Mesendoderm (in vitro differentiated cells): ENCODE measurements around the gene ABHD2.

Experiments
- DNase-seq: peaks from one replicate; pipeline ENCODE4 v3.0.0; 2013
- H2AK5ac ChIP-seq: 2 replicates; pipeline ENCODE4 v1.6.1; 2013; ENCODE audit warnings: low read length, inconsistent platforms
- H2BK120ac ChIP-seq: 2 replicates; pipeline ENCODE4 v1.6.1; 2013; ENCODE audit warnings: low read depth, mild to moderate bottlenecking, low read length, moderate library complexity, mixed read lengths
- H2BK15ac ChIP-seq: replicated peaks from 2 replicates; pipeline ENCODE4 v1.6.1; 2013; ENCODE audit warnings: low read depth, mild to moderate bottlenecking, moderate library complexity
- H2BK5ac ChIP-seq: 2 replicates; pipeline ENCODE4 v1.6.1; 2013; ENCODE audit warnings: low read length, inconsistent platforms
- H3K18ac ChIP-seq: 2 replicates; pipeline ENCODE4 v1.6.1; 2013; ENCODE audit warnings: mild to moderate bottlenecking, low read length, mixed read lengths
- H3K23ac ChIP-seq: one replicate; pipeline ENCODE4 v1.6.1; 2013; ENCODE audit warnings: low read length
- H3K27ac ChIP-seq: 2 replicates; pipeline ENCODE4 v1.5.1; 2013; ENCODE audit warnings: low read depth, mild to moderate bottlenecking, inconsistent platforms, low read length, moderate library complexity
- H3K27me3 ChIP-seq: 2 replicates; pipeline ENCODE4 v1.6.1; 2013; ENCODE audit warnings: low read length, control low read depth, mild to moderate bottlenecking, inconsistent platforms; ENCODE audit not compliant: insufficient read depth, poor library complexity
- H3K36me3 ChIP-seq: 2 replicates; pipeline ENCODE4 v1.6.1; 2013; ENCODE audit warnings: low read length, inconsistent platforms; ENCODE audit not compliant: control insufficient read depth, insufficient read depth
- H3K4ac ChIP-seq: one replicate; pipeline ENCODE4 v1.6.1; 2013; ENCODE audit warnings: low read depth, mild to moderate bottlenecking, low read length, moderate library complexity
- H3K4me1 ChIP-seq: 2 replicates; pipeline ENCODE4 v1.6.1; 2013; ENCODE audit warnings: low read depth, low read length, inconsistent platforms; ENCODE audit not compliant: control insufficient read depth
- H3K4me2 ChIP-seq: 2 replicates; pipeline ENCODE4 v1.6.1; 2013; ENCODE audit warnings: low read length
- H3K4me3 ChIP-seq: 2 replicates; pipeline ENCODE4 v1.5.1; 2013; ENCODE audit warnings: mild to moderate bottlenecking, low read length
- H3K56ac ChIP-seq: one replicate; pipeline ENCODE4 v1.6.1; 2013; ENCODE audit warnings: low read length
- H3K79me1 ChIP-seq: 2 replicates; pipeline ENCODE4 v1.6.1; 2013; ENCODE audit warnings: low read length, inconsistent platforms
- H3K79me2 ChIP-seq: 2 replicates; pipeline ENCODE4 v1.6.1; 2013; ENCODE audit warnings: mild to moderate bottlenecking, low read length; ENCODE audit not compliant: control insufficient read depth, insufficient read depth
- H3K9ac ChIP-seq: 2 replicates; pipeline ENCODE4 v1.6.1; 2013; ENCODE audit warnings: low read length, inconsistent platforms
- H4K5ac ChIP-seq: one replicate; pipeline ENCODE4 v1.6.1; 2013; ENCODE audit warnings: low read length
- H4K8ac ChIP-seq: one replicate; pipeline ENCODE4 v1.6.1; 2013; ENCODE audit warnings: low read depth, mild to moderate bottlenecking, control low read depth, low read length, moderate library complexity
- WGBS: extraction: QIAGEN DNeasy Blood & Tissue Kit; methylation state at CpG from one replicate; pipeline ENCODE4 v1.1.7; 2013; ENCODE audit warnings: low lambda C conversion rate, missing lambda C conversion rate; ENCODE audit not compliant: insufficient coverage; ENCODE audit errors: extremely low coverage; 5-methylcytosine and 5-hydroxymethylcytosine counted together

Gene ABHD2

DNA sequence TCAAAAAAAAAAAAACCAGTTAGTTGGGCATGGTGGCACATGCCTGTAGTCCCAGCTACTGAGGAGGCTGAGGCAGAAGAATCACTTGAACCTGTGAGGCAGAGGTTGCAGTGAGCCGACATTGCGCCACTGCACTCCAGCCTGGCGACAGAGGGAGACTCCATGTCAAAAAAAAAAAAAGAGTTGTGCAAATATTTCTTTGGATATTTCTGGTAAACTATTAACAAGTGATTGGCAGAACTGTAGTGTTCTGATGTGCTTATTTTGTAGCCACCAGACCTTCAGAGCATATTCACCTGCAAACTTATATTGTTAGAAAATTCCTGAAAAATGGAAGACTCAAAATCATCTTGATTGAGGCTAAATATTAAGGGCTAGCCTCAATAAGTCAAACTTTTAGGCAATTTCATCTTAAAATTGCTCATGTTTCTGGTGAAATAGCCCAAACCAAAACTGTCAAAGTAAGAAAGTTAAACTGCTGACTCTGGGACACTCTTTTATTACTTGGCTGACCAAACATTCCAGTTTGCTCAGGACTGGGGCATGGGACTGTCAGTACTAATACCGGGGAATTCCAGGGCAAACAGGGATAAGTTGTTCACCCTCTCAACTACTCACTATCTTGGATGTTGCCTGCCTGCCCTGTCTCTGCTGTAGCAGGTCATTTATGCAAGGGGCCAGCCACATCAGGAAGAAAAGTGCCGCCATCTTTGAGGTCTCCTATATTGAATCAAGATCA lies 37.0 kb downstream of the ABHD2 start:
- Histone ChIP-seq H3K79me1 (no peaks in the 10 kb centered on the region), H3K56ac (no peak overlapping the region), H3K27me3 (no peaks in the 10 kb centered on the region), H3K18ac (no peak overlapping the region), H3K36me3 (no peaks in the 10 kb centered on the region), H3K9ac (no peak overlapping the region), H3K4me3 (no peak overlapping the region), H4K5ac (no peak overlapping the region), H3K4ac (no peak overlapping the region), H2BK5ac (no peak overlapping the region), H2BK15ac (no peak overlapping the region), H3K23ac (no peak overlapping the region), H3K27ac (no peak overlapping the region), H3K79me2 (no peaks in the 10 kb centered on the region), H3K4me2 (no peak overlapping the region), H2BK120ac (no peak overlapping the region), H3K4me1 (no peaks in the 10 kb centered on the region), H4K8ac (no peak overlapping the region), H2AK5ac (no peak overlapping the region)
- WGBS: no CpG with 5 or more reads among the region's 5 CpGs
- DNase-seq: no peak

GRCh38 chr15:89126009-89126408 lies 37.8 kb downstream of the ABHD2 start:
- H3K4ac ChIP-seq: no peak overlapping the region
- H3K18ac ChIP-seq: no peak overlapping the region
- no peak overlapping the region for H4K8ac ChIP-seq
- WGBS: no CpG with 5 or more reads among the region's 6 CpGs
- H3K9ac ChIP-seq: no peak overlapping the region
- H4K5ac ChIP-seq: no peak overlapping the region
- no peak overlapping the region for H2BK120ac ChIP-seq
- H3K27ac ChIP-seq: no peak overlapping the region
- H3K79me1 ChIP-seq: no peaks in the 10 kb centered on the region
- H2BK5ac ChIP-seq: no peak overlapping the region
- no peaks in the 10 kb centered on the region for H3K27me3 ChIP-seq
- no peaks in the 10 kb centered on the region for H3K36me3 ChIP-seq
- no peak overlapping the region for H2BK15ac ChIP-seq
- H3K79me2 ChIP-seq: no peaks in the 10 kb centered on the region
- no peaks in the 10 kb centered on the region for H3K4me1 ChIP-seq
- no peak overlapping the region for H2AK5ac ChIP-seq
- no peak overlapping the region for H3K4me3 ChIP-seq
- H3K4me2 ChIP-seq: no peak overlapping the region
- H3K23ac ChIP-seq: no peak overlapping the region
- no peak overlapping the region for H3K56ac ChIP-seq
- DNase-seq: no peak

GRCh38 chr15:89127054-89127702 lies 38.9 kb downstream of the ABHD2 start:
- Histone ChIP-seq H3K9ac (no peak overlapping the region), H2BK120ac (no peak overlapping the region), H3K4ac (no peak overlapping the region), H3K27me3 (no peaks in the 10 kb centered on the region), H2BK5ac (no peak overlapping the region), H3K4me3 (no peak overlapping the region), H3K79me1 (no peaks in the 10 kb centered on the region), H3K23ac (no peak overlapping the region), H2BK15ac (no peak overlapping the region), H3K79me2 (no peaks in the 10 kb centered on the region), H3K18ac (no peak overlapping the region), H2AK5ac (no peak overlapping the region), H3K4me2 (no peak overlapping the region), H3K27ac (no peak overlapping the region), H4K8ac (no peak overlapping the region), H3K36me3 (no peaks in the 10 kb centered on the region), H3K56ac (no peak overlapping the region), H4K5ac (no peak overlapping the region), H3K4me1 (no peaks in the 10 kb centered on the region)
- WGBS: no CpG with 5 or more reads among the region's 3 CpGs
- DNase-seq: no peak

- Histone ChIP-seq H3K4ac (no peak overlapping the region), H3K27me3 (no peaks in the 10 kb centered on the region), H3K79me1 (no peaks in the 10 kb centered on the region), H2AK5ac (no peak overlapping the region), H4K8ac (no peak overlapping the region), H3K56ac (no peak overlapping the region), H3K4me3 (no peak overlapping the region), H2BK15ac (no peak overlapping the region), H3K4me2 (no peak overlapping the region), H3K79me2 (no peaks in the 10 kb centered on the region), H4K5ac (no peak overlapping the region), H3K18ac (no peak overlapping the region), H3K27ac (no peak overlapping the region), H2BK120ac (no peak overlapping the region), H3K36me3 (no peaks in the 10 kb centered on the region), H3K23ac (no peak overlapping the region), H3K4me1 (no peaks in the 10 kb centered on the region), H3K9ac (no peak overlapping the region), H2BK5ac (no peak overlapping the region)
- DNase-seq: no peak
- no CpG with 5 or more reads among the region's 6 CpGs for WGBS
These were observed 40.3 kb downstream of the ABHD2 start for GRCh38 chr15:89128320-89129122.

- Histone ChIP-seq H3K56ac (no peak overlapping the region), H3K9ac (no peak overlapping the region), H3K4me2 (no peak overlapping the region), H3K79me2 (no peaks in the 10 kb centered on the region), H3K4me3 (no peak overlapping the region), H2BK15ac (no peak overlapping the region), H3K4me1 (no peaks in the 10 kb centered on the region), H3K79me1 (no peaks in the 10 kb centered on the region), H3K4ac (no peak overlapping the region), H2AK5ac (no peak overlapping the region), H2BK120ac (no peak overlapping the region), H3K27me3 (no peaks in the 10 kb centered on the region), H2BK5ac (no peak overlapping the region), H3K36me3 (no peaks in the 10 kb centered on the region), H4K8ac (no peak overlapping the region), H4K5ac (no peak overlapping the region), H3K23ac (no peak overlapping the region), H3K18ac (no peak overlapping the region), H3K27ac (no peak overlapping the region)
- no CpG with 5 or more reads among the region's 3 CpGs for WGBS
- DNase-seq: peak; percentile 59
These were observed 41.0 kb downstream of the ABHD2 start for GRCh38 chr15:89129123-89129815.
